GM19025 (cell line): Measurements from ENCODE around the gene SLC37A1.

Experiments
- ATAC-seq: cut with Tn5 transposase; IDR thresholded peaks from one replicate; pipeline ENCODE4 v1.9.1; 2021; ENCODE audit warnings: mild to moderate bottlenecking, low read depth, moderate library complexity; ENCODE audit not compliant: unreplicated experiment

The SLC37A1 gene

GRCh38 chr21:42585881-42586280 is 72.2 kb downstream of the SLC37A1 start:
- no peak for ATAC-seq

- no peak for ATAC-seq
Observed at GRCh38 chr21:42586406-42586805, 72.8 kb downstream of the SLC37A1 start.

GRCh38 chr21:42587036-42587435 is 73.4 kb downstream of the SLC37A1 start:
- no peak for ATAC-seq

GRCh38 chr21:42590431-42591131 is 76.9 kb downstream of the SLC37A1 start:
- ATAC-seq = no peak

GRCh38 chr21:42591170-42591869 is 77.7 kb downstream of the SLC37A1 start:
- ATAC-seq = no peak

- ATAC-seq = no peak
Observed at GRCh38 chr21:42592156-42592820, 78.6 kb downstream of the SLC37A1 start.

GRCh38 chr21:42593007-42593814 is 79.6 kb downstream of the SLC37A1 start:
- ATAC-seq = no peak

GRCh38 chr21:42594616-42595282 is 81.1 kb downstream of the SLC37A1 start:
- no peak for ATAC-seq

GRCh38 chr21:42595283-42596187 is 81.9 kb downstream of the SLC37A1 start:
- ATAC-seq = no peak

- ATAC-seq = no peak
Observed at GRCh38 chr21:42596657-42597056, 83.0 kb downstream of the SLC37A1 start.

- ATAC-seq = no peak
Observed at GRCh38 chr21:42597487-42598158, 84.0 kb downstream of the SLC37A1 start.

- no peak for ATAC-seq
Observed at GRCh38 chr21:42598159-42598735, 84.6 kb downstream of the SLC37A1 start.

- no peak for ATAC-seq
Observed at GRCh38 chr21:42599486-42599885, 85.8 kb downstream of the SLC37A1 start.

GRCh38 chr21:42599962-42600361 is 86.3 kb downstream of the SLC37A1 start:
- no peak for ATAC-seq

GRCh38 chr21:42601656-42602055 is 88.0 kb downstream of the SLC37A1 start:
- no peak for ATAC-seq

GRCh38 chr21:42607102-42607501 is 93.5 kb downstream of the SLC37A1 start:
- ATAC-seq = no peak

- ATAC-seq = no peak
Observed at GRCh38 chr21:42607525-42608102, 94.0 kb downstream of the SLC37A1 start.

- no peak for ATAC-seq
Observed at GRCh38 chr21:42608446-42608845, 94.8 kb downstream of the SLC37A1 start.
